Endothelial cell of umbilical vein (primary cell): ENCODE data around the gene SCN1B. TPM values are rescaled to one million over a fixed set of nuclear protein-coding genes. Genes with fewer than 3 reads are reported as not detected.

Experiments
- BruUV-seq: library from RNA; stranded (reverse); fragments of 400-500 nt; replicated peaks from 2 replicates; lab custom pipeline; 2021; lab: Mats Ljungman, UMichigan
- CTCF ChIA-PET: fragments of 300-600, 350-600 bp; sonication (Branson Sonifier 250); formaldehyde crosslinking; loops from one replicate; lab custom pipeline; 2021; ENCODE audit warnings: antibody characterized with exemption, inconsistent platforms; lab: Charles Lee
- POLR2A ChIA-PET: fragments of 300-600, 350-600 bp; sonication (Branson Sonifier 250); formaldehyde crosslinking; loops from one replicate; lab custom pipeline; 2021; ENCODE audit warnings: antibody characterized with exemption, inconsistent platforms; lab: Charles Lee
- DNase-seq: peaks from one replicate; pipeline ENCODE4 v3.0.0-alpha.2; 2011; ENCODE audit warnings: low read depth, low spot score
- FAIRE-seq: peaks from 2 replicates; lab custom pipeline; 2011; peaks lifted over from hg19 to GRCh38; lab: Jason Lieb, UNC
- H2AFZ ChIP-seq: 2 replicates; pipeline ENCODE4 v1.6.0; 2012; ENCODE audit warnings: low read depth, low read length, control low read depth, inconsistent platforms
- H3K27ac ChIP-seq: 2 replicates; pipeline ENCODE4 v1.5.1; 2011; ENCODE audit warnings: low read depth, mild to moderate bottlenecking, control low read depth, low read length, moderate library complexity; ENCODE audit not compliant: insufficient read depth
- H3K27me3 ChIP-seq, 2 experiments: 2 replicates each; pipeline versions ENCODE4 v1.6.0 to v1.6.1; 2011; ENCODE audit warnings: low read length in 2 of 2, mixed read lengths in 1 of 2; ENCODE audit not compliant: control insufficient read depth in 2 of 2, insufficient read depth in 2 of 2
- H3K36me3 ChIP-seq, 2 experiments: 2 replicates in 1 of 2; 3 replicates in 1 of 2; pipeline ENCODE4 v1.5.1; 2011; ENCODE audit warnings: low read length in 2 of 2, mild to moderate bottlenecking in 1 of 2, moderate library complexity in 1 of 2; ENCODE audit not compliant: control insufficient read depth in 2 of 2, insufficient read depth in 2 of 2; ENCODE audit errors: extremely low read depth in 1 of 2
- H3K4me1 ChIP-seq: 3 replicates; pipeline ENCODE4 v1.5.1; 2011; ENCODE audit warnings: mild to moderate bottlenecking, low read length; ENCODE audit not compliant: control insufficient read depth, insufficient read depth; ENCODE audit errors: extremely low read depth
- H3K4me2 ChIP-seq: 2 replicates; pipeline ENCODE4 v1.6.1; 2011; ENCODE audit warnings: low read length, control low read depth, mixed read lengths; ENCODE audit not compliant: insufficient read depth
- H3K4me3 ChIP-seq, 3 experiments: fragments of 200-600 bp in 1 of 3; sonication (generic), shearing (Covaris generic) in 1 of 3; replicated peaks in 1 of 3; 2 replicates each; pipeline ENCODE4 v1.5.1; 2011 to 2016; ENCODE audit warnings: control low read depth in 3 of 3, low read length in 3 of 3, mild to moderate bottlenecking in 2 of 3, inconsistent platforms in 1 of 3, low read depth in 1 of 3, moderate library complexity in 1 of 3; ENCODE audit not compliant: insufficient read depth in 1 of 3
- H3K79me2 ChIP-seq: 2 replicates; pipeline ENCODE4 v1.6.0; 2012; ENCODE audit warnings: low read length, inconsistent platforms; ENCODE audit not compliant: control insufficient read depth, insufficient read depth
- H3K9ac ChIP-seq: replicated peaks from 2 replicates; pipeline ENCODE3; 2011; ENCODE audit warnings: low read length, control low read depth; ENCODE audit not compliant: insufficient read depth; ENCODE audit errors: extremely low read depth
- H3K9me1 ChIP-seq: replicated peaks from 3 replicates; pipeline ENCODE4 v1.6.0; 2011; ENCODE audit warnings: mild to moderate bottlenecking, low read length; ENCODE audit not compliant: control insufficient read depth, insufficient read depth; ENCODE audit errors: extremely low read depth
- H3K9me3 ChIP-seq: replicated peaks from 2 replicates; pipeline ENCODE4 v1.5.1; 2012; ENCODE audit warnings: low read length, inconsistent platforms; ENCODE audit not compliant: control insufficient read depth, insufficient read depth
- H4K20me1 ChIP-seq: replicated peaks from 2 replicates; pipeline ENCODE3; 2011; ENCODE audit warnings: mild to moderate bottlenecking, low read length; ENCODE audit not compliant: control insufficient read depth, insufficient read depth; ENCODE audit errors: extremely low read depth
- CTCF ChIP-seq, 2 donors: IDR thresholded peaks; 1 replicate in 1 of 2; 2 replicates in 1 of 2; pipeline ENCODE4 v1.5.1; 2011; ENCODE audit warnings: low read length in 2 of 2, mild to moderate bottlenecking in 2 of 2, moderate library complexity in 2 of 2, control low read depth in 1 of 2, inconsistent platforms in 1 of 2, low read depth in 1 of 2; ENCODE audit not compliant: insufficient read depth in 1 of 2; ENCODE audit errors: extremely low read depth in 1 of 2
- EZH2 ChIP-seq: IDR thresholded peaks from 2 replicates; pipeline ENCODE4 v1.6.1; 2012; ENCODE audit warnings: borderline replicate concordance, low read depth, mild to moderate bottlenecking, moderate library complexity, low read length, inconsistent platforms; ENCODE audit not compliant: severe bottlenecking
- FOS ChIP-seq: IDR thresholded peaks from 2 replicates; pipeline ENCODE4 v1.6.1; 2011; ENCODE audit warnings: mild to moderate bottlenecking, low read length, moderate library complexity, borderline replicate concordance; ENCODE audit not compliant: insufficient read depth
- GATA2 ChIP-seq: IDR thresholded peaks from 2 replicates; pipeline ENCODE4 v1.7.0; 2011; ENCODE audit warnings: low read depth, mild to moderate bottlenecking, moderate library complexity, mixed read lengths, low read length; ENCODE audit not compliant: insufficient read length, insufficient read depth
- JUN ChIP-seq: IDR thresholded peaks from 2 replicates; pipeline ENCODE4 v1.6.1; 2011; ENCODE audit warnings: borderline replicate concordance, low read depth; ENCODE audit not compliant: insufficient read length, insufficient read depth
- MAX ChIP-seq: IDR thresholded peaks from 2 replicates; pipeline ENCODE4 v1.6.1; 2011; ENCODE audit not compliant: insufficient read depth, insufficient read length
- MYC ChIP-seq: IDR thresholded peaks from one replicate; pipeline ENCODE4 v1.6.1; 2011; ENCODE audit warnings: mild to moderate bottlenecking, low read depth, low read length
- POLR2A ChIP-seq: IDR thresholded peaks from 2 replicates; pipeline ENCODE4 v1.6.1; 2012; ENCODE audit warnings: low read depth, mild to moderate bottlenecking, control low read depth, low read length
- POLR2AphosphoS5 ChIP-seq: IDR thresholded peaks from 2 replicates; pipeline ENCODE4 v1.6.1; 2012; ENCODE audit warnings: low read depth, mild to moderate bottlenecking, control low read depth, low read length, moderate library complexity; ENCODE audit not compliant: insufficient read depth
- dilution Hi-C: fragments of 300-500 bp; cut with MboI; formaldehyde crosslinking; loops from one replicate; pipeline ENCODE4 v1.15.0; 2019; ENCODE audit warnings: low sequenced_read_pairs; ENCODE audit not compliant: extremely low pct_ligation_motif_present
- intact Hi-C: fragments of 100-400 bp; cut with micrococcal nuclease; formaldehyde crosslinking; loops from one replicate; pipeline ENCODE4 v1.10.0; 2022
- polyA plus RNA-seq, 4 experiments: library from polyadenylated mRNA; depleted of rRNA in 3 of 4; stranded (reverse) in 3 of 4; unstranded in 1 of 4; fragments of >200 nt; gene quantifications; 2 replicates each; pipeline versions ENCODE4 v1.2.1 to v1.2.3, GENCODE V29; 2011 to 2012; ENCODE audit warnings: missing spikeins in 1 of 4
- total RNA-seq: library from RNA; stranded (reverse); gene quantifications from 2 replicates; pipeline ENCODE4 v1.2.3, GENCODE V29; 2021

Gene SCN1B
- total and polyA plus RNA-seq, 2 donors (not counting 3 experiments of a cell fraction or from before 2014, with no cell fraction given) = 11.2 to 14.2 TPM

DNA sequence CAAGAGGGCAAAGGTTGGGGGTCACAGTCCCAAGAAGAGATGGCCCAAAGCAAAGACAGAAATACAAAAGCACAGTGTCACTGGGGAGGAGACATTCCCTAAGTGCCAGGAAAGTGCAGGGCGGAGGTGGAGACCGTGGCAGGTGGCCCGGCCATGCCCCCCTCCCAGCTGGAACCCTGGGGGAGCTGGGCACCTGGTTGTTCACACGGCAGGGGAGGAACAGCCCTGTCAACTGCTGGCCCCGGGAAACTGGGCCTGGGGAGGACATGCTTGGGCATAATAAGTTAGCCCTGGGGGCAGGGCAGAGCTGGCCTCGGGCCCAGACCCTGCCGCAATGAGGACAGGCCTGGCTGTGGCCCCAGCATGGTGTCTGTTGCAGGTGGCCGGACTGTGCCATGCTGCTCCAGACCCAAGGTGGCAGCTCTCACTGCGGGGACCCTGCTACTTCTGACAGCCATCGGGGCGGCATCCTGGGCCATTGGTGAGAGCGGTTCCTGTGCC, 18.7 kb downstream of the SCN1B start:
- ChIA-PET CTCF (interaction anchor here (1.8 kb wide), 1 partner anchor 18 kb away, joined by 6 read pairs; no protein-coding TSS in a partner anchor), POLR2A (no interaction called here)
- no peaks in the 10 kb centered on the region for H3K27me3 ChIP-seq
- intact Hi-C loops (no loop called here), dilution Hi-C loops (no loop called here)
- H3K4me3 ChIP-seq = no peak overlapping the region
- H3K4me1 ChIP-seq = no peaks in the 10 kb centered on the region
- no peak overlapping the region for H3K4me2 ChIP-seq
- H3K9me1 ChIP-seq = no peaks in the 10 kb centered on the region
- H4K20me1 ChIP-seq = no peaks in the 10 kb centered on the region
- no peak overlapping the region for H2AFZ ChIP-seq
- TF ChIP-seq MYC (no peak), EZH2 (no peak), CTCF (IDR thresholded peaks at IDR 0.05; ENCODE audit: extremely low read depth in 1 of 2, insufficient read depth in 1 of 2, low read depth in 1 of 2, low read length in 2 of 2) (no peak), GATA2 (no peak), POLR2AphosphoS5 (no peak), MAX (no peak), JUN (no peak), POLR2A (no peak), FOS (no peak)
- no peaks in the 10 kb centered on the region for H3K36me3 ChIP-seq
- H3K79me2 ChIP-seq = no peaks in the 10 kb centered on the region
- BruUV-seq = no TSS peak
- H3K9ac ChIP-seq = no peak overlapping the region
- FAIRE-seq (no peak), DNase-seq (no peak)
- H3K9me3 ChIP-seq = no peaks in the 10 kb centered on the region
- H3K27ac ChIP-seq = no peak overlapping the region
